Measurements from ENCODE around the gene TRIP12.
"Not testable (repeated sequence)": the region's sequence is repeated elsewhere in the genome, so short reads cannot be mapped to it uniquely, and the experiment has no call there.

The TRIP12 gene

GRCh38 chr2:229821316-229821715 is 100.5 kb downstream of the TRIP12 start:
- no peak for DNase-seq

- DNase-seq: no peak
These were observed 103.6 kb downstream of the TRIP12 start for GRCh38 chr2:229818230-229818629.

- DNase-seq: no peak
These were observed 106.0 kb downstream of the TRIP12 start for GRCh38 chr2:229815858-229816257.

- DNase-seq: no peak
These were observed 106.5 kb downstream of the TRIP12 start for GRCh38 chr2:229815342-229815741.

- DNase-seq: no peak
These were observed 111.0 kb downstream of the TRIP12 start for GRCh38 chr2:229810786-229811185.

GRCh38 chr2:229805559-229805958 is 116.2 kb downstream of the TRIP12 start:
- DNase-seq: no peak

- no peak for DNase-seq
These were observed 119.0 kb downstream of the TRIP12 start for GRCh38 chr2:229802785-229803184.

- peak; percentile 34 to 54 for DNase-seq
These were observed 120.6 kb downstream of the TRIP12 start for GRCh38 chr2:229800997-229801754.

- no peak for DNase-seq
These were observed 123.2 kb downstream of the TRIP12 start for GRCh38 chr2:229798446-229799155.

GRCh38 chr2:229795058-229795457 is 126.8 kb downstream of the TRIP12 start:
- no peak for DNase-seq

GRCh38 chr2:229794636-229795035 is 127.2 kb downstream of the TRIP12 start:
- no peak for DNase-seq

GRCh38 chr2:229786289-229786688 is 135.5 kb downstream of the TRIP12 start:
- DNase-seq: not testable (repeated sequence)

GRCh38 chr2:229784791-229785190 is 137.0 kb downstream of the TRIP12 start:
- no peak for DNase-seq

GRCh38 chr2:229783108-229783721 is 138.6 kb downstream of the TRIP12 start:
- no peak for DNase-seq

GRCh38 chr2:229780856-229781773 is 140.7 kb downstream of the TRIP12 start:
- DNase-seq: peak; percentile 3 to 40

- no peak for DNase-seq
These were observed 142.2 kb downstream of the TRIP12 start for GRCh38 chr2:229779650-229780049.

GRCh38 chr2:229777716-229778115 is 144.1 kb downstream of the TRIP12 start:
- no peak for DNase-seq

GRCh38 chr2:229775614-229776313 is 146.0 kb downstream of the TRIP12 start:
- no peak for DNase-seq

GRCh38 chr2:229774237-229774636 is 147.6 kb downstream of the TRIP12 start:
- no peak for DNase-seq

GRCh38 chr2:229768235-229768634 is 153.6 kb downstream of the TRIP12 start:
- no peak for DNase-seq

- no peak for DNase-seq
These were observed 156.1 kb downstream of the TRIP12 start for GRCh38 chr2:229765721-229766120.

- no peak for DNase-seq
These were observed 160.1 kb downstream of the TRIP12 start for GRCh38 chr2:229761663-229762062.
